IPS-18c (cell line): ENCODE data around the gene ASCL3.
"Not testable (repeated sequence)": the region's sequence is repeated elsewhere in the genome, so short reads cannot be mapped to it uniquely, and the experiment has no call there.

ENCODE experiments used
- H3K4me3 ChIP-seq: 2 replicates; pipeline ENCODE4 v1.7.0; 2013; ENCODE audit warnings: low read depth, mild to moderate bottlenecking, low read length, moderate library complexity; ENCODE audit not compliant: insufficient read depth
- H3K9me3 ChIP-seq: one replicate; pipeline ENCODE4 v1.6.1; 2013; ENCODE audit warnings: mild to moderate bottlenecking, low read length, moderate library complexity; ENCODE audit not compliant: control insufficient read depth, insufficient read depth

Gene ASCL3

DNA sequence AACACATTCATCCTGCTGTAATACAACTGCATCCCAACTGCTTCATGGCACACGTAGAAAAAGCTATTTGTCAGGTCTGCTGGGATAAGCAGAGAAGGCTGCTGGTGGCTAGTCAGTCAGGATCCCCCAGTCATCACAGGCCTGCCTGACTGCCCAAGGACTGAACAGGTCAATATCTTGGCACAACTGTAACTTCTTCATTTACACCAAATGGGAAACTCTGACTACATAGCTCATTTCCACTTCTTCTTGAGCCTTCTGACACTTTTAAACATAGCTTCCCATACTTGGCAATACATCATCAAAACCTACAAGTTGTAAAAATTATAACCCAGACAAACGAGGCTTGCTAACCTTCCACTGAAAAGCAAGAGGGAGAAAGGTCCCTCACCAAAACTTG, 18.6 kb upstream of the ASCL3 start:
- H3K4me3 ChIP-seq: no peak overlapping the region
- no peaks in the 10 kb centered on the region for H3K9me3 ChIP-seq

DNA sequence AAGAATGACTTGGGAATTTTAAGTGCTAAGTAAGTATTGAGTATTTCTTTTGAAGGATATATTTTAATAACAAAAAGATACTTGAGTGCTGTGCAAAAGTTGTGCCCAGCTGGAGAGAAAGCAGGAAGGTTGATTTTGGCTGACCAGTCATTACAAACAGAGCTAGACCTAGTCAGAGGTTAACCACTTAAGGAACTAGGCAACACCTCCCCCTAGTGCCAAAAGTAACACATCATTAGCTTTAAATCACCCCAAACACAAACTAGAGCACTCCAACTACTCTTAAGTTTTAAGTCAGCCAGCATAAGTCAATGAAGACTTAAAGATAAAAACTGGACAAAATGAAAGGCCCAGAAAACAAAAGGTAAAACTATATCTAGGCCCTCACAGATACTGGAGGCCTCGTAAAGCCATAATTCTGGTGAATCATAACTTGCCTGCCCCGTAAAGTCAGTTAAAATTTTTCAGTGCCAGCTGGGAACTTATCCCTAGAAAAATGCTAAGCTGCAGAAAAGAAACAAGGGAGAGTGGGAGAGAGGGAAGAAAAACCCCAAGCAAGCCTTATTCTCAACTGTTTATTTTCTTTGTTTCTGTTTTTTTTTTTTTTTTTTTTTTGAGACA, 16.8 kb upstream of the ASCL3 start:
- H3K4me3 ChIP-seq: no peak overlapping the region
- H3K9me3 ChIP-seq: no peaks in the 10 kb centered on the region

DNA sequence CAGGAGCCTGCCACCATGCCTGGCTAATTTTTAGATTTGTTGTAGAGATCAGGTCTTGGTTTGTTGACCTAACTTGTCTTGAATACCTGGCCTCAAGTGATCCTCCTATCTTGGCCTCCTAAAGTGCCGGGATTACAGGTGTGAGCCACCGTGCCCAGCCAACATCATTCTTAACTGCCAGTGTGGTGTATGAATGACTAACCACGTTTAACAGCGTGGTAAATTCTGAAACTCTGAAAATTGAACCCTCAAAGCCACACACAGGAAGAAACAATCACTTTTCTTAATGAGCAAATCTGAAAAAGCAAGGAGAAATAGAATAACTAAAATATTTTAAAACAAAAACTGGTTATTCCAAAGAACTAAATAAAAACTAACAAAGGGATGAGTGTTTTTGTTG, 14.0 kb upstream of the ASCL3 start:
- no peaks in the 10 kb centered on the region for H3K9me3 ChIP-seq
- no peak overlapping the region for H3K4me3 ChIP-seq

DNA sequence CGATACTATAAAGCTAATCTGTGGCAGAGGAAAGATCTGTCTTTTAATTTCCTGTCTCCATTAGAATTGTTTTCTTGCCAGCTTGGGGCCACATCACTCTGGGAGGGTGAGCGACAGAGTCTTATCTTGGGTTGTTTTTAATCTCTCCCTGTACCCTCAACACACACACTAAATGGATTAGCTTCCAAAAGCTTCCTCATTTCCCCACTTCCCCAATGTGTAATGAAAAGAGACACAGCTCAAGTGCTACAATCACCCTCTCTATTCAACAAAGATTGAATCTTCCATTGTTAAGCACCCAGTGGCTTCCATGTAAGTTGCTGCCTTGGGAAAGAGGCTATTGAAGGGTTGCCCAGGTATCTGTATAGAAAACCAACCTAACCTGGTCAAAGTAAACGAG, 6.1 kb upstream of the ASCL3 start:
- no peaks in the 10 kb centered on the region for H3K9me3 ChIP-seq

DNA sequence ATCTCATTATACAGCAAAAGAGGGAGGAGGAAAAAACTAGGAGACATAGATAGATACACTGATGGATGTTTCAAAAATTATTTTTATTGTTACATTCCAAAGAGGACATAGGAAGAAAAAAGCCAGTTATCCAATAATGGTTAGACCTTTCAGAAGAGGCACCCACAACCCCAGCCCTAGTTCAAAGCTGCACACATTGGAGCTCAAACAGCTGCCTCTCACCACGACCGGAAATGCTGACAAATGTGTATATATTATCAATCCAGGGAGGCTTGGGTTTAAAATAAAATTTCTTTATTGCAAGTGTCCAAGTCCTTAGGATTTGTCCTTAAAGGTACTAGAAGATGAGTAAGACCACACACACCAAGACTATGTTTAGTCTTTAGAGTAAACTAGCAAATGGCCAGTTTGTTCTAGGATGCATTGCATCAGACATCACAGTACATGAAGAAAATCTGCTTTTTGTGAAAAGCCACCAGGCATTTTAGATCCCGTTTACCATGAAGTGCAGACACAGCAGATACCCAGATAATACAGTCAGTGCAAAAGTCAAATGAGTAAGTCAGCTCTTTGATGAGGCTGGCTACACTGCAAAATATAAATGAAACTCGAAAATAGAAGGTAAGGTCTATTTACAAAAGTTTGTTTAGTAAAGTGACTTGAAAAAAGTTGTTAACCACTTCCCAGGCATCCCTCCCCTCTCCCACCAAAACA, 4.6 kb upstream of the ASCL3 start:
- H3K4me3 ChIP-seq: no peak overlapping the region
- H3K9me3 ChIP-seq: no peaks in the 10 kb centered on the region

More for the DNA sequence above, 6.1 kb upstream of the ASCL3 start:
- no peak overlapping the region for H3K4me3 ChIP-seq

DNA sequence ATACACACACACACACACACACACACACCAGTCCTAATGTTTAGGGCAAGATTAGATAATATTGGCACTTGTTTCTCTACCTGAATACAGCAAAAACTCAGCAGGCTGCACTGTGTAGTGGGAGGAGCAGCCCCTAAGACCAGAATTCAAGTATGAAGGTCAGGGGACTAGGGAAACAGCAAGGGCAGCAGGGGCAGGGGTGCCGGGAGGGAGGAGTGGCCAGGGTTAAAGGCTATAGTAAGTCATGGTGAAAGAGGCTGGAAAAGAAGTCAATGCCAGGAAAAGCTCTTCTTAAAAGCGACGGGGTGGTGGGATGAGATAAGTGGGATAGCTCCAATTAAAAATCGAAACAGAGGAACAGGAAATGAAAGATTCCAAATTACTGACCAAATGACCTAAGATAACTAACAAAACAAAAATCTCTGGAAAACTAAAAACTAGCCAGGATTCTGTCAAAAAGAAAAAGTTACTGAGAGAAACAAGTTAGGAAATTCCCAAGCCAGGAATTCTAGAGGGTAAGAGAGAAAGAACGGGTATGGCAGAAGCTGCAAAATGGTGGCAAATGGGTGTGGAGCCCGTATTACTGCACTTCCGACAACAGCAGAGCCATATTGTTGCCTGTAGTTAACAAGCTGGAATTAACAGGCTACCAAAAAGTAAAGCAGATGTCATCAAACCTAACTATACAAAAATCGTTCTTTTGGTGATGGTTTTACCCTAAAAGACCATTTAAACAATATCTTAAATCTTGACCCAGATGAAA, 1.3 kb downstream of the ASCL3 start:
- Histone ChIP-seq H3K9me3 (no peaks in the 10 kb centered on the region), H3K4me3 (no peak overlapping the region)

DNA sequence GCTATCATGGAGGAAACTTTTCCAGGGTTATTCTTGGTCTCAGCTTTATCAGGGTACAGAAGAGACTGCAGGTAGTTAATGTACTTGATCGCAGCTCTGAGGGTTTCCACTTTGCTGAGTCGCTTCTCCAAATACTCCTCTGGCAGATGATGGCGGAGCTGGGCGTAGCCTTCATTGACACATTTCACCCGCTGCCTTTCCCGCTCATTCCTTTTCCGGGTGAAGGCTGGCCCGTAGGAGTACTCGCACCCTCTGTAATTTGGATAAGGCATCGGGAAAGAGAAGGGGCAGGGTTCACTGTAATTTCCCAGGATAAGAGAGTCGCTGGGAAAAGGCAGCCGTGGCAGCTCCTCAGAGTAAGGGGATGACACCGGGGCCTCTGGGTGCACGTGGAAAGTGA, 5.2 kb downstream of the ASCL3 start:
- H3K4me3 ChIP-seq: no peak overlapping the region
- no peaks in the 10 kb centered on the region for H3K9me3 ChIP-seq

DNA sequence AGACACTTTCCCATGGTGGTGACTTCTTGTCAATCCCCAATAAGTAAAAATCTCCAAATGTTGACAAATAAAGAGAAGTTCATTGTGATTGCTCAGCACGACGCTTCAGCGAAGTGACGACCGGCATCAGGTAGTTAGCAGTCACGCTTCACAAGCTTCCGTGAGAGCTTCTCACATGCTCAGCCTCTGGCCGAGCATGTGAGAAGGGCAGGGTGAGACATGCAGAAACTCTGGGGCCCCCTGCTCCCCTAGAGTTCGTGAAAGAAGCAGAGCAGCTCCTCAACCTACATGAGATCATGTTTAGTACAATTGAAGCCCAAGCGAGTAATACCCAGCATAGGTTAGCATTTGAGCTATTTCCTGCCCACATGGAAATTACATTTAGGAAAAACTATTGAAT, 5.7 kb downstream of the ASCL3 start:
- Histone ChIP-seq H3K4me3 (no peak overlapping the region), H3K9me3 (no peaks in the 10 kb centered on the region)

DNA sequence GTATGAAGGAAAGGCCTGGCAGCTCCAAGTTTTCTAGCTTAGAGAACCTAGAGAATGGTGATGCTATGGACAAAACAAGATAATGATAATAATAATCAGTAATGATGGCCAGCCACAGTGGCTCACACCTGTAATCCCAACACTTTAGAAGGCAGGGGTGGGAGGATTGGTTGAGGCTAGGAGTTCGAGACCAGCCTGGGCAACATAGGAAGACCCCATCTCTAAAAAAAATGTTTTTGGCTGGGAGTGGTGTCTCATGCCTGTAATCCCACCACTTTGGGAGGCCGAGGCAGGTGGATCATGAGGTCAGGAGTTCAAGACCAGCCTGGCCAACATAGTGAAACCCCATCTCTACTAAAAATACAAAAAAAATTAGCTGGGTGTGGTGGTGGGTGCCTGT, 7.0 kb downstream of the ASCL3 start:
- not testable (repeated sequence) for H3K4me3 ChIP-seq

DNA sequence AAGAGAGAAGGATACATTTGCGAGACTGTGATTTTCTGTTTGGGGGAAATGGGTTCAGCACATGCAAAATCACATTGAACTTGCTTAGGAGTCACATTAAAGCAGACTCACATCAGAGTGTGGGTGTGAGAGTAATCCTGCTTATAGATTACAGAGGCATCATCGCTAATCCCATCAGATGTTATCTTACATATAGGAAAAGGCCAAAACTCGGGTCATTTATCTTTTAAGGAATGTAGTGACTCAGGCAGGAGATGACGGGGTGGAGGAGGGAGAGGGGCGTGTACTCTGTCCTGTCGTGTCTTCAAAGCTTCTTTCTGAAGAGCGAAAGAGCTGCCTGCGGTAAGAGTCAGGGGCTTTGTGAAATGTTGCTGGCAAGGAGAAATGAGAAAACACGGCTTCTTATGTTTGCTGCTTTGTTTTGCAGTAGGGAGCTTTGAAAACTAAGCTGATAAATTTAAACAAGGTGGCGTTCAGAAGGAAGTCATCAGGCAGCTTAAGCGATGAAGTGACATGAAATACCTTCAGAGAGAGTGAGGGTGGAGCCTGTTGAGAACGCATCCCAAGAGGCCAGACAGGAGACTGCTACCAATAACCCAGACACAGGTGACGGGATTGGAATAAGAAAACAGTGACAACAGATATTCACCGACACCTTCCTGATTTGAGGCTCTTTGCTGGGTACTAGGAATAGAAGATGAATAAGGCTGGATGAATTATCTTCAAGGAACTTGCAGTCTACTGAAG, 7.9 kb downstream of the ASCL3 start:
- Histone ChIP-seq H3K4me3 (no peak overlapping the region), H3K9me3 (no peaks in the 10 kb centered on the region)

More for the DNA sequence above, 7.0 kb downstream of the ASCL3 start:
- not testable (repeated sequence) for H3K9me3 ChIP-seq

DNA sequence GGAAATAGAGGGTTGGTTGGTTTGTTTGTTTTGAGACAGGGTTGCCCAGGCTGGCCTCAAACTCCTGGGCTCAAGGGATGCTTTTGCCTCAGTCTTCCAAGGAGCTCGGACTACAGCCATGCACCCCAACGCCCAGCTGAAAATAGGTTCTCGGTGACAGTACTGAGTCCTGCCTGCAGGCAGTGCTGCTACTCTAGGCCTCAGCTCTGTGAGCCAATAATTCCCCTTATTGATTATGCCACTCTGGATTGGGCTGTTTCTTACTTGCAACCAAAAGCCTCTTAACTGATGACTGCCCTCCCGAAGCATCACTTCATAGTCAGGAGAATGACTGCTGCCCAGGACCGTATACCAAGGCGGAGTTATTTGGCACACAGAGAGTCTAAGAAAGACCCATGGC, 8.9 kb downstream of the ASCL3 start:
- no peaks in the 10 kb centered on the region for H3K9me3 ChIP-seq
- no peak overlapping the region for H3K4me3 ChIP-seq

DNA sequence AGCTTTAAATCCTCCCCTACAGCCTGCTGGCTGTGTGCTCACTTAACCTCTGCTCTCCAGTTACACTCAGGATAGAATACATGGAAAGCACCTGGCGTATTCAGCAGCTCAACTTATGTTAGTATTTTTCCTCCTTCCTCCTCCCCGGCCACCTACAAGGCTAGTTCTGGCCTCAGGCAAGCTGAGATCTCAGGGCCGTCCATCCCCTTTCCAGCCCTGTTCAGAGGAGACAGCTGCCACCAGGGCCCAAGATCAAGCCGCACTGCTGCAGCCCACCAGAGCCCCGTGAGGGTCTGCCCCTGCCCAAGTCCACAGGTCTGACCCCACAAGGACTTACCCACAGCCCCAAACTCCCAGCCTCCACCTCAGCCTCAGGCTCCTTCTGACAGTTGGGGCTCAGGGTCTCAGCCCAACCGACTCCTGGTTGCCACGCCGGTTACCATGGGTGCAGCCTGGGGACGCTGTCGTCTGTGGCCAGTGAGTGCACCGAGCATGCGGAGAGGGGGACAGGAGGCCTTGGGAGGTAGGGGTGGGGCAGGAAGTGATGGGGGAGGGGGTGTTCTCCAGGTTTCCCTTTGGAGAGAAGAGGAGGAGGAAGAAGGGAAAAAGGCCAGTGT, 10.1 kb downstream of the ASCL3 start, which contains the start of gene C11orf16:
Gene C11orf16 (minus strand): TSS at position 384 of the 617 bp plus-strand sequence. CDS start 639 bp downstream, outside the sequence.
- no peak within 1 kb of the TSS for H3K4me3 ChIP-seq

DNA sequence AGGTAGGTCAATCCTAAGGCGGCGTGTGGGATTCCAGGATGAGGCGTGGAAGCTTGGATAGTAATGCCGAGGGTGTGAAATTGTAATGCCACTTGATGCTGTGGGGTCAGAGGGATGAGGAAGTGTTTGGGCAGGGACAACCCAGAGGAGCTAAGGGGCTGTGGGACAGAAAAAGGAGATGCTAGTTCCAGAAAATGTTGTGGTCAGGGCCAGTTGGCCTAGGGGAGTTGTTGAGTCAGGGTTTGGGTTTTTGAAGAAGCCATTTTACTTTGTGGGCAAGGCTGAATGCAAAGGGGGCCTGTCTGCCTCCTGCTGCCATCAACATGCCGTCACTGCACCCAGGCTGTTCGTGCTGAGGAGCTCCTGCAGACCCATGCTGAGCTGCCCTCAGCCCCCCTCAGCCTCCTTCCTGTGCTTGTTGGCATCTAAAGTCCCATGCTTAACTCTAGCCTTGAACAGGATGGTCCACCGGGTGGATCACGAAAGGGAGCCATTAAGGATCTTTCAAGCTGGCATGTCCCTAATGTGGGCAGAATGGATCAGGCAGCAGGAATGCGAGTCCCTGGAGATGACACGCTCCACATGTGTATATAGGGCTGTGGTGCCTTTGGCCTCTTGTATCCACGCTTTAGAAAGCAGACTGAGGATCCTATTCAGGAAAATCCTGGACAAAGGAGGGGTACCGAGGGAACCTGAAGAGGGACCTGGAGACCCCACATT, 12.2 kb downstream of the ASCL3 start:
- H3K4me3 ChIP-seq: no peak overlapping the region
- H3K9me3 ChIP-seq: no peaks in the 10 kb centered on the region

More for the DNA sequence above, 10.1 kb downstream of the ASCL3 start, which contains the start of gene C11orf16:
- no peaks in the 10 kb centered on the region for H3K9me3 ChIP-seq

DNA sequence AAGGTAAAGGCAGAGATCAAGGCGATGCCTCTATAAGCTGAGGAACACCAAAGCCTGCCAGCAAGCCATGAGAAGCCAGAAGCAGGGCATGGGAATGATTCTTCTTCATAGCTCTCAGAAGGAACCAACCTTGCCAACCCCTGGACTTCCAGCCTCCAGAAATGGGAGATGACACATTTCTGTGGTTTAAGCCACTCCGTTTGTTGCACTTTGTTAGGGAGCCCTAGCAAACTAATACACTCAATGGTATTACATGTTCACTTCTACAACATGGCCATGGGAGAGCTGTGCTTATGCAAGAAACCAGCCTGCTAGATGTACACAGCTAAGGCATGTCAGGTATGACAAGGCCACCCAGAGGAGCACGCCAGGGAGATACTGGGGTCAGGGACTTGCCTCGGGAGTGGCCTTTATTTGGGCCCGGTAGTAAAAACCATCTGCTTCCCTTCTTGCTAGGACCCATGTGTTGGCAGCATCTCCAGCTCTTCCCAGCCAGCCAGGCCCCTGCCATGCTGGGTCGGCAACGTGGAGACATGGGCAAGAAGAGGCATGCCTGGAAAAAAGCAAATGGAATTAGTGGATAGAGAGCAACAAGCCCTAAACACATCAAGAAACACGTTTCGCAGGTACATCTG, 13.7 kb downstream of the ASCL3 start:
- no peaks in the 10 kb centered on the region for H3K9me3 ChIP-seq
- H3K4me3 ChIP-seq: no peak overlapping the region

DNA sequence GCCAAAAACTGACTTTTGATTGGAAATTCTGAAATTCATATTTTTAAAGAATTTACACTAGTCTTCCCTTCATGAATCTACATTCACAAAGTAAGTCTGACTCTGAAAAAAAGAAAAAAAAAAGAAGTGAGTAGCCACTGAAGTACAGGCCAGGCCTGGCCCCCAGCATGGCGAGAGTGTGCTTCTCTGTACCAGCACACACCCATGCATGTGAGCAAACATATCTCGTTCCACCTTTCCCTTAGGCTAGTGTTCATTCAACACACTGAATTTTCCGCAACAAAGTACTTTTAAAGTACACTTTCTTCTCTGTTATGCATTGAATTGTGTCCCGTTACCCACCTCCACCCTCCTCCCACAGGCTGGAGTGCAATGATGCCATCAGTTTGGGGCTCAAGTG, 14.6 kb downstream of the ASCL3 start:
- Histone ChIP-seq H3K4me3 (no peak overlapping the region), H3K9me3 (no peaks in the 10 kb centered on the region)

DNA sequence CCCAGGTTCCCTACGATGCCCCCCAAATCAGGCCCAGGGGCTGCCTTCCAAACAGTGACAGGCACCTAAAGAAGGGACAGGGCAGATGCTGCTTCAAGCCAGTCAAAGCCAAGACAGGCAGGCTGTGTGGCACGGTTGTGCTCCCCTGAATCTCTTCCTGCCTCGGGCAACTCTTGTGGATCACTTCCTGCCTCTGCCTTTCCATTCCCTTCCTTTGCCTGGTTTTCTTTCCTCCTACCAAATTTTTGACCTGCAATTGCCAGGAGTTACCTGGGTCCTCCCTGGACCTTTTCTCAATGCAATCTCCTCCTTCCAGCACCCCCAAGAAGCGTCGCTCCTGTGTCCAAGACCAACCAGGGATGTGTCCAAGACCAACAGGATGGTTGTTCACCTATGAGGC, 15.6 kb downstream of the ASCL3 start:
- Histone ChIP-seq H3K9me3 (no peaks in the 10 kb centered on the region), H3K4me3 (no peak overlapping the region)
